Measurements from ENCODE around the gene PYGM. TPM values are rescaled to one million over a fixed set of nuclear protein-coding genes. Genes with fewer than 3 reads are reported as not detected.

Gene PYGM
- total RNA-seq, 2 experiments from 2014 or later: 2.2 TPM

DNA sequence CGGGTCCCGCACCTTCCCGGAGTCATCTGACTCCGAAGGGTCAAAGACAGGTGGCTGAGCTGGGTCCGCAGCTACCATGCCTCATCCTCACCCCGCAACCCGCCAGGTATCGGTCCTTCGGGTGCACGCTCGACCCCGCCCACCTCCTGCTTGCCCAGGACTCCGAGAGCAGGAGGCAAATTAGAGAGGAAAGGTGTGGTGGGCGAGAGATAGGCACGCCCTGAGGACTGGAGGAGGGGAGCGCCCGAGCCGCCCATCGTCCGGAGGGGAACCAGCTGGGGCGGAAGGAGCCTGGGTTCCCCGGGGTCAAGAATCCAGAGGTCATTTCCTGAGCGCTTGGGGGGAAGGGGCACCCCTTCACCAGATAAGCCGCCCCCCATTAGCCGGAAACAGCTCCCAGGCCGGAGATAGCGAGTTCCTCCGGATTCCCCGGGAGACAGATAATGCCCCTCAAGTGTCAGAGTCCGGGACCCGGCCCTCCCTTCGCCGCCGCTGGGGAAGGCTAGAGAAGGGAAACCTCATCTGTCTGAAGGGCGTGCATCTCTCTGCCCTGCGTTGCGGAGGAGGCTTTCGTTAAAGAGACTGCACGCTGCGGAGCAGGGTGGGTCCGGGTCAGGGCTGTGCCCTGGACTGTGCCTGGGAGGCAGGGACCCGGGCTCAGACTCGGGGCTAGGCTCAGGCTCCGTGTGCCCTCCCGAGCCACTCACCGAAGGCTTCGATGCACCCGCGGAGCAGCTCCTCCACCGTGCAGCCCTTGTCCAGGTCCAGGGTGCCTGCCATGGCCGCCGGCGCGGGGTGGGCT, 17.5 kb downstream of the PYGM start:
- POLR2A ChIA-PET: interaction anchor here (1.5 kb wide), 1 partner anchor 22 kb away, joined by 3 read pairs; no protein-coding TSS in a partner anchor
- H3K9me3 ChIP-seq (ENCODE audit: low read length): no peaks in the 10 kb centered on the region
- peak overlapping the region; percentile 97 for H3K4me2 ChIP-seq (ENCODE audit: low read length)
- H3K4me3 ChIP-seq (ENCODE audit: low read depth, low read length, poor library complexity, severe bottlenecking): peak overlapping the region; percentile 89
- CTCF ChIA-PET (ENCODE audit: unreplicated experiment): interaction anchor here (0.5 kb wide), 1 partner anchor 592 kb away, joined by 4 read pairs; no protein-coding TSS in a partner anchor
- H2AFZ ChIP-seq (ENCODE audit: low read length): no peak overlapping the region
- H4K20me1 ChIP-seq (ENCODE audit: insufficient read depth, low read length): 0 out of 2 replicates have a peak, but pooled peaks cover 7% of the 10 kb centered on the region
- TF ChIP-seq, protein P1, sequence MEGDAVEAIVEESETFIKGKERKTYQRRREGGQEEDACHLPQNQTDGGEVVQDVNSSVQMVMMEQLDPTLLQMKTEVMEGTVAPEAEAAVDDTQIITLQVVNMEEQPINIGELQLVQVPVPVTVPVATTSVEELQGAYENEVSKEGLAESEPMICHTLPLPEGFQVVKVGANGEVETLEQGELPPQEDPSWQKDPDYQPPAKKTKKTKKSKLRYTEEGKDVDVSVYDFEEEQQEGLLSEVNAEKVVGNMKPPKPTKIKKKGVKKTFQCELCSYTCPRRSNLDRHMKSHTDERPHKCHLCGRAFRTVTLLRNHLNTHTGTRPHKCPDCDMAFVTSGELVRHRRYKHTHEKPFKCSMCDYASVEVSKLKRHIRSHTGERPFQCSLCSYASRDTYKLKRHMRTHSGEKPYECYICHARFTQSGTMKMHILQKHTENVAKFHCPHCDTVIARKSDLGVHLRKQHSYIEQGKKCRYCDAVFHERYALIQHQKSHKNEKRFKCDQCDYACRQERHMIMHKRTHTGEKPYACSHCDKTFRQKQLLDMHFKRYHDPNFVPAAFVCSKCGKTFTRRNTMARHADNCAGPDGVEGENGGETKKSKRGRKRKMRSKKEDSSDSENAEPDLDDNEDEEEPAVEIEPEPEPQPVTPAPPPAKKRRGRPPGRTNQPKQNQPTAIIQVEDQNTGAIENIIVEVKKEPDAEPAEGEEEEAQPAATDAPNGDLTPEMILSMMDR (conservative IDR thresholded peaks at IDR 0.05; ENCODE audit: low read length): no peak
- TF ChIP-seq EZH2phosphoT487 (IDR thresholded peaks at IDR 0.05; ENCODE audit: borderline replicate concordance, low read depth, low read length): no peak
- intact Hi-C loops (cut with micrococcal nuclease; ENCODE audit: unreplicated experiment): loop anchor here (2.0 to 5.0 kb wide), 3 partner anchors 55 to 135 kb away; partner anchors contain the start of genes EHD1 and MAP4K2
- peaks cover 6% of the 10 kb centered on the region; the same call in 1 of the 2 replicates for H3K79me2 ChIP-seq (ENCODE audit: insufficient read depth, low read depth, low read length)
- H3K9me2 ChIP-seq (ENCODE audit: insufficient read depth, low read length): no peaks in the 10 kb centered on the region
- peaks cover 37% of the 10 kb centered on the region for H3K4me1 ChIP-seq (ENCODE audit: insufficient read depth, low read length, poor library complexity, severe bottlenecking)
- peak overlapping the region; percentile 95 for H3K27ac ChIP-seq (ENCODE audit: low read depth, low read length, poor library complexity, severe bottlenecking)
- DNase-seq (ENCODE audit: low spot score): peak; percentile 51
- peaks cover 43% of the 10 kb centered on the region for H3K36me3 ChIP-seq (ENCODE audit: insufficient read depth, low read length)
- BruUV-seq (replicated peaks): no TSS peak

DNA sequence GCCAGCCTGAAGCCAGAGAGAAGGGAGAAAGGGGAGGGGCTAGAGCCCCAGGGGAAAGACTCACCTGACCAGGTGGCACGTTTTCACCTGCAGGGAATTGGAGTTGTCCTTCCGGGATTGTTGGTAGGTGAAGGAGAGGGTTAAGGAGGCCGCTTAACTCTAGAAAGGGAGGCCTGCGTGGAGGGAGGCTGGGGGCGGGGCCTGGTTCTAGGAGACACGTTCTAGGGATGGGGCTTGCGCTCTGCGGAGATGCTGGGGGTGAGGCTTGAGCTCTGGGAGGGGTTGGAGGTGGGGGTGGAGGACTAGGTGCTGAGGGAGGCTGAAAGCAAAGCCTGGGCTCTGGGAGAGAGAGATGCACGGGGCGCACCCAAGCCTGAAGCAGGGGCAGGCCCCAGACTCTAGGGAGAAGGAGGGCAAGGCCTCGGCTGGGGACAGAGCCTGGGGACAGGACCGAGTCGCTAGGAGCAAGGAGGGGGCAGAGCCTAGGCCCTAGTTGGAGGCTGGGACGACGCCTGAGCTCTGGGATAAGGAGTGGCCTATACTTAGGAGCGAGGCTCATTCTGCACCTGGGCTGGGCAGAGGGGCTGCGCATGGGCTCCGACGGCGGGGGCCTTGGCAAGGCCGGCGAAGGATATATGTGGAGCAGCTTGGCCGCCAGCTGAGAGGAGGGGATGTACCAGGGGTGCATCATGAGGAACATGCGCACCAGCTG, 18.2 kb downstream of the PYGM start:
- BruUV-seq (replicated peaks): no TSS peak
- peaks cover 6% of the 10 kb centered on the region; the same call in 1 of the 2 replicates for H3K79me2 ChIP-seq (ENCODE audit: insufficient read depth, low read depth, low read length)
- H3K4me2 ChIP-seq (ENCODE audit: low read length): peak overlapping the region; percentile 97
- intact Hi-C loops (cut with micrococcal nuclease; ENCODE audit: unreplicated experiment): loop anchor here (2.0 to 5.0 kb wide), 3 partner anchors 54 to 136 kb away; partner anchors contain the start of genes EHD1 and MAP4K2
- DNase-seq (ENCODE audit: low spot score): no peak
- CTCF ChIA-PET (ENCODE audit: unreplicated experiment): no interaction called here
- H3K36me3 ChIP-seq (ENCODE audit: insufficient read depth, low read length): peaks cover 51% of the 10 kb centered on the region
- no peaks in the 10 kb centered on the region for H3K9me2 ChIP-seq (ENCODE audit: insufficient read depth, low read length)
- H4K20me1 ChIP-seq (ENCODE audit: insufficient read depth, low read length): 0 out of 2 replicates have a peak, but pooled peaks cover 7% of the 10 kb centered on the region
- no peak for TF ChIP-seq EZH2phosphoT487 (IDR thresholded peaks at IDR 0.05; ENCODE audit: borderline replicate concordance, low read depth, low read length)
- TF ChIP-seq, protein P1 (conservative IDR thresholded peaks at IDR 0.05; ENCODE audit: low read length): no peak
- H3K4me3 ChIP-seq (ENCODE audit: low read depth, low read length, poor library complexity, severe bottlenecking): peak overlapping the region; percentile 89
- H3K27ac ChIP-seq (ENCODE audit: low read depth, low read length, poor library complexity, severe bottlenecking): no peak overlapping the region
- POLR2A ChIA-PET: no interaction called here
- H3K4me1 ChIP-seq (ENCODE audit: insufficient read depth, low read length, poor library complexity, severe bottlenecking): peaks cover 30% of the 10 kb centered on the region
- no peaks in the 10 kb centered on the region for H3K9me3 ChIP-seq (ENCODE audit: low read length)
- no peak overlapping the region for H2AFZ ChIP-seq (ENCODE audit: low read length)

Measured in OCI-LY7 (cell line).